GM23338 (cell line): ENCODE data around the gene DRAM1. TPM values are rescaled to one million over a fixed set of nuclear protein-coding genes. Genes with fewer than 3 reads are reported as not detected.

Experiments
- ATAC-seq: fragments of 200-7000 bp; cut with Tn5 transposase; 3 replicates; pipeline ENCODE4 v1.9.1; 2020
- DNase-seq: peaks from one replicate; pipeline ENCODE4 v3.0.0-alpha.2; 2015; ENCODE audit warnings: low spot score
- H2AFZ ChIP-seq: fragments of 200-600 bp; sonication (generic); 2 replicates; pipeline ENCODE4 v1.8.0; 2016; ENCODE audit warnings: antibody characterized with exemption, mild to moderate bottlenecking, moderate library complexity
- H3F3A ChIP-seq: fragments of 200-600 bp; sonication (generic); replicated peaks from 2 replicates; pipeline ENCODE4 v1.8.0; 2017; ENCODE audit warnings: antibody characterized with exemption, mixed run types, low read depth
- H3K27ac ChIP-seq: fragments of 200-600 bp; sonication (generic); 2 replicates; pipeline ENCODE4 v1.6.1; 2016; ENCODE audit warnings: low read depth
- H3K27me3 ChIP-seq: fragments of 200-600 bp; sonication (generic); 2 replicates; pipeline ENCODE4 v1.8.0; 2016; ENCODE audit warnings: mild to moderate bottlenecking, mixed run types, moderate library complexity; ENCODE audit not compliant: insufficient read depth
- H3K36me3 ChIP-seq: fragments of 200-600 bp; sonication (generic); 2 replicates; pipeline ENCODE4 v1.8.0; 2016; ENCODE audit warnings: mild to moderate bottlenecking; ENCODE audit not compliant: insufficient read depth
- H3K4me1 ChIP-seq: fragments of 200-600 bp; sonication (generic); 2 replicates; pipeline ENCODE4 v1.8.0; 2016; ENCODE audit warnings: mild to moderate bottlenecking, moderate library complexity; ENCODE audit not compliant: insufficient read depth
- H3K4me2 ChIP-seq: fragments of 200-600 bp; sonication (generic); 2 replicates; pipeline ENCODE4 v1.7.1; 2017; ENCODE audit warnings: mixed run types
- H3K4me3 ChIP-seq: fragments of 200-600 bp; sonication (generic); 2 replicates; pipeline ENCODE4 v1.6.1; 2016; ENCODE audit warnings: mixed run types
- H3K79me2 ChIP-seq: fragments of 200-600 bp; sonication (generic); replicated peaks from 2 replicates; pipeline ENCODE4 v1.8.0; 2017; ENCODE audit warnings: mild to moderate bottlenecking; ENCODE audit not compliant: insufficient read depth
- H3K9me2 ChIP-seq: fragments of 200-600 bp; sonication (generic); 2 replicates; pipeline ENCODE4 v1.8.0; 2017; ENCODE audit not compliant: insufficient read depth
- H4K20me1 ChIP-seq: fragments of 200-600 bp; sonication (generic); replicated peaks from 2 replicates; pipeline ENCODE4 v1.8.0; 2017; ENCODE audit warnings: mild to moderate bottlenecking; ENCODE audit not compliant: insufficient read depth
- H3K27ac Mint-ChIP-seq: 2 replicates; pipeline ENCODE4 v1.8.0; 2020; ENCODE audit warnings: inconsistent platforms, mild to moderate bottlenecking, moderate library complexity, mixed read lengths
- H3K27me3 Mint-ChIP-seq: 3 replicates; pipeline ENCODE4 v1.8.0; 2022; ENCODE audit warnings: low read depth, mild to moderate bottlenecking, moderate library complexity, mixed read lengths, inconsistent platforms; ENCODE audit not compliant: insufficient read depth, poor library complexity
- H3K36me3 Mint-ChIP-seq: 3 replicates; pipeline ENCODE4 v1.8.0; 2021; ENCODE audit warnings: low read depth, mild to moderate bottlenecking, inconsistent platforms, moderate library complexity, mixed read lengths
- H3K4me1 Mint-ChIP-seq: 3 replicates; pipeline ENCODE4 v1.8.0; 2020; ENCODE audit warnings: mild to moderate bottlenecking, inconsistent platforms, mixed read lengths
- H3K4me3 Mint-ChIP-seq: 3 replicates; pipeline ENCODE4 v1.8.0; 2021; ENCODE audit warnings: moderate library complexity, mild to moderate bottlenecking, inconsistent platforms, mixed read lengths
- H3K9me3 Mint-ChIP-seq: 3 replicates; pipeline ENCODE4 v1.8.0; 2020; ENCODE audit warnings: moderate library complexity, mild to moderate bottlenecking, inconsistent platforms, mixed read lengths
- EZH2 ChIP-seq: fragments of 200-600 bp; sonication (generic); IDR thresholded peaks from one replicate; pipeline ENCODE4 v1.8.0; 2017; ENCODE audit warnings: antibody characterized with exemption, mild to moderate bottlenecking, low read depth; ENCODE audit not compliant: unreplicated experiment
- EZH2phosphoT487 ChIP-seq: fragments of 200-600 bp; sonication (generic); IDR thresholded peaks from one replicate; pipeline ENCODE4 v1.8.1; 2018; ENCODE audit warnings: antibody characterized with exemption; ENCODE audit not compliant: unreplicated experiment
- JUNB ChIP-seq: IDR thresholded peaks from one replicate; pipeline ENCODE4 v1.6.1; 2016; ENCODE audit warnings: antibody characterized with exemption; ENCODE audit not compliant: unreplicated experiment
- NANOG ChIP-seq: IDR thresholded peaks from 2 replicates; pipeline ENCODE4 v1.6.1; 2016; ENCODE audit warnings: antibody characterized with exemption, borderline replicate concordance
- STAT1 ChIP-seq: IDR thresholded peaks from one replicate; pipeline ENCODE4 v1.6.1; 2016; ENCODE audit warnings: antibody characterized with exemption; ENCODE audit not compliant: unreplicated experiment
- ZNF114 ChIP-seq: fragments of 250-450 bp; sonication (Bioruptor Pico); IDR thresholded peaks from 2 replicates; pipeline ENCODE4 v1.5.0; 2020; ENCODE audit warnings: mild to moderate bottlenecking, moderate library complexity
- ZNF331 ChIP-seq: fragments of 250-450 bp; sonication (Bioruptor Pico); IDR thresholded peaks from 2 replicates; pipeline ENCODE4 v1.5.0; 2020; ENCODE audit warnings: low read depth, mild to moderate bottlenecking, moderate library complexity
- polyA plus RNA-seq: library from polyadenylated mRNA; unstranded; fragments of >200 nt; fragmentation: Nextera tagmentation; extraction: Ambion mirVana; gene quantifications from 2 replicates; pipeline ENCODE4 v1.2.1, GENCODE V29; 2016
- total RNA-seq: library from RNA; depleted of rRNA; stranded (reverse); fragments of >200 nt; shearing (Covaris generic); gene quantifications from 2 replicates; pipeline ENCODE4 v1.2.3, GENCODE V29; 2014
- TF ChIP-seq, protein P1 (sequence below): IDR thresholded peaks from 2 replicates; pipeline ENCODE4 v1.6.1; 2016; ENCODE audit warnings: antibody characterized with exemption
- TF ChIP-seq, protein P2 (sequence below), 2 experiments: fragments of 200-600 bp in 1 of 2; sonication (generic) in 1 of 2; conservative IDR thresholded peaks; 2 replicates each; pipeline versions ENCODE4 v1.5.1 to v1.6.1; 2016 to 2017; ENCODE audit warnings: antibody characterized with exemption in 2 of 2, low read depth in 2 of 2, mild to moderate bottlenecking in 2 of 2, moderate library complexity in 1 of 2
- TF ChIP-seq, protein P3 (sequence below): fragments of 250-450 bp; sonication (Bioruptor Pico); IDR thresholded peaks from 2 replicates; pipeline ENCODE4 v1.5.0; 2020; ENCODE audit warnings: mild to moderate bottlenecking, moderate library complexity
- TF ChIP-seq, protein P4 (sequence below): IDR thresholded peaks from one replicate; pipeline ENCODE4 v1.6.1; 2018; ENCODE audit warnings: antibody characterized with exemption; ENCODE audit not compliant: unreplicated experiment

The DRAM1 gene
- total and polyA plus RNA-seq, 2 experiments from 2014 or later: 5.7 to 8.5 TPM

DNA sequence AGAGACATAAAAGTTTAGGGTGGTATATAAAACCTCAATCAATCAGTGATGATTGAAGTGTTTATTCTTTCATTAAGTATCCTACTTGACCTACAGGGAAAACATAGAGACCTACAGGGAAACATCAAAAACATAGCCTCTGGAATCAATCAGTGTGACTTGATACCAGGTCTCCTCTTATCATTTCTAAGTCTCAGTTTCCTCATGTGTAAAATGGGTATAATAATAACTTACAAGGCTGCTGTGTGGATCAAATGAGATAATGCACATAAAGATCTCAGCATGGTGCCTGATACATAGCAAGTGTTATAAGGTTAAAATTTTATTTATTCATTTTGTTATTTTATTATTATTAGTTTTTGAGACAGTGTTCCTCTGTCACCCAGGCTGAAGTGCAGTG is 24.4 kb upstream of the DRAM1 start:
- H3K4me1 ChIP-seq: no peaks in the 10 kb centered on the region
- TF ChIP-seq JUNB: no peak
- TF ChIP-seq NANOG: no peak
- TF ChIP-seq, protein P1, sequence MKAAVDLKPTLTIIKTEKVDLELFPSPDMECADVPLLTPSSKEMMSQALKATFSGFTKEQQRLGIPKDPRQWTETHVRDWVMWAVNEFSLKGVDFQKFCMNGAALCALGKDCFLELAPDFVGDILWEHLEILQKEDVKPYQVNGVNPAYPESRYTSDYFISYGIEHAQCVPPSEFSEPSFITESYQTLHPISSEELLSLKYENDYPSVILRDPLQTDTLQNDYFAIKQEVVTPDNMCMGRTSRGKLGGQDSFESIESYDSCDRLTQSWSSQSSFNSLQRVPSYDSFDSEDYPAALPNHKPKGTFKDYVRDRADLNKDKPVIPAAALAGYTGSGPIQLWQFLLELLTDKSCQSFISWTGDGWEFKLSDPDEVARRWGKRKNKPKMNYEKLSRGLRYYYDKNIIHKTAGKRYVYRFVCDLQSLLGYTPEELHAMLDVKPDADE: no peak
- TF ChIP-seq, protein P2, sequence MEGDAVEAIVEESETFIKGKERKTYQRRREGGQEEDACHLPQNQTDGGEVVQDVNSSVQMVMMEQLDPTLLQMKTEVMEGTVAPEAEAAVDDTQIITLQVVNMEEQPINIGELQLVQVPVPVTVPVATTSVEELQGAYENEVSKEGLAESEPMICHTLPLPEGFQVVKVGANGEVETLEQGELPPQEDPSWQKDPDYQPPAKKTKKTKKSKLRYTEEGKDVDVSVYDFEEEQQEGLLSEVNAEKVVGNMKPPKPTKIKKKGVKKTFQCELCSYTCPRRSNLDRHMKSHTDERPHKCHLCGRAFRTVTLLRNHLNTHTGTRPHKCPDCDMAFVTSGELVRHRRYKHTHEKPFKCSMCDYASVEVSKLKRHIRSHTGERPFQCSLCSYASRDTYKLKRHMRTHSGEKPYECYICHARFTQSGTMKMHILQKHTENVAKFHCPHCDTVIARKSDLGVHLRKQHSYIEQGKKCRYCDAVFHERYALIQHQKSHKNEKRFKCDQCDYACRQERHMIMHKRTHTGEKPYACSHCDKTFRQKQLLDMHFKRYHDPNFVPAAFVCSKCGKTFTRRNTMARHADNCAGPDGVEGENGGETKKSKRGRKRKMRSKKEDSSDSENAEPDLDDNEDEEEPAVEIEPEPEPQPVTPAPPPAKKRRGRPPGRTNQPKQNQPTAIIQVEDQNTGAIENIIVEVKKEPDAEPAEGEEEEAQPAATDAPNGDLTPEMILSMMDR (conservative IDR thresholded peaks at IDR 0.05; ENCODE audit: low read depth in 2 of 2): no peak
- TF ChIP-seq EZH2: no peak
- TF ChIP-seq, protein P3, sequence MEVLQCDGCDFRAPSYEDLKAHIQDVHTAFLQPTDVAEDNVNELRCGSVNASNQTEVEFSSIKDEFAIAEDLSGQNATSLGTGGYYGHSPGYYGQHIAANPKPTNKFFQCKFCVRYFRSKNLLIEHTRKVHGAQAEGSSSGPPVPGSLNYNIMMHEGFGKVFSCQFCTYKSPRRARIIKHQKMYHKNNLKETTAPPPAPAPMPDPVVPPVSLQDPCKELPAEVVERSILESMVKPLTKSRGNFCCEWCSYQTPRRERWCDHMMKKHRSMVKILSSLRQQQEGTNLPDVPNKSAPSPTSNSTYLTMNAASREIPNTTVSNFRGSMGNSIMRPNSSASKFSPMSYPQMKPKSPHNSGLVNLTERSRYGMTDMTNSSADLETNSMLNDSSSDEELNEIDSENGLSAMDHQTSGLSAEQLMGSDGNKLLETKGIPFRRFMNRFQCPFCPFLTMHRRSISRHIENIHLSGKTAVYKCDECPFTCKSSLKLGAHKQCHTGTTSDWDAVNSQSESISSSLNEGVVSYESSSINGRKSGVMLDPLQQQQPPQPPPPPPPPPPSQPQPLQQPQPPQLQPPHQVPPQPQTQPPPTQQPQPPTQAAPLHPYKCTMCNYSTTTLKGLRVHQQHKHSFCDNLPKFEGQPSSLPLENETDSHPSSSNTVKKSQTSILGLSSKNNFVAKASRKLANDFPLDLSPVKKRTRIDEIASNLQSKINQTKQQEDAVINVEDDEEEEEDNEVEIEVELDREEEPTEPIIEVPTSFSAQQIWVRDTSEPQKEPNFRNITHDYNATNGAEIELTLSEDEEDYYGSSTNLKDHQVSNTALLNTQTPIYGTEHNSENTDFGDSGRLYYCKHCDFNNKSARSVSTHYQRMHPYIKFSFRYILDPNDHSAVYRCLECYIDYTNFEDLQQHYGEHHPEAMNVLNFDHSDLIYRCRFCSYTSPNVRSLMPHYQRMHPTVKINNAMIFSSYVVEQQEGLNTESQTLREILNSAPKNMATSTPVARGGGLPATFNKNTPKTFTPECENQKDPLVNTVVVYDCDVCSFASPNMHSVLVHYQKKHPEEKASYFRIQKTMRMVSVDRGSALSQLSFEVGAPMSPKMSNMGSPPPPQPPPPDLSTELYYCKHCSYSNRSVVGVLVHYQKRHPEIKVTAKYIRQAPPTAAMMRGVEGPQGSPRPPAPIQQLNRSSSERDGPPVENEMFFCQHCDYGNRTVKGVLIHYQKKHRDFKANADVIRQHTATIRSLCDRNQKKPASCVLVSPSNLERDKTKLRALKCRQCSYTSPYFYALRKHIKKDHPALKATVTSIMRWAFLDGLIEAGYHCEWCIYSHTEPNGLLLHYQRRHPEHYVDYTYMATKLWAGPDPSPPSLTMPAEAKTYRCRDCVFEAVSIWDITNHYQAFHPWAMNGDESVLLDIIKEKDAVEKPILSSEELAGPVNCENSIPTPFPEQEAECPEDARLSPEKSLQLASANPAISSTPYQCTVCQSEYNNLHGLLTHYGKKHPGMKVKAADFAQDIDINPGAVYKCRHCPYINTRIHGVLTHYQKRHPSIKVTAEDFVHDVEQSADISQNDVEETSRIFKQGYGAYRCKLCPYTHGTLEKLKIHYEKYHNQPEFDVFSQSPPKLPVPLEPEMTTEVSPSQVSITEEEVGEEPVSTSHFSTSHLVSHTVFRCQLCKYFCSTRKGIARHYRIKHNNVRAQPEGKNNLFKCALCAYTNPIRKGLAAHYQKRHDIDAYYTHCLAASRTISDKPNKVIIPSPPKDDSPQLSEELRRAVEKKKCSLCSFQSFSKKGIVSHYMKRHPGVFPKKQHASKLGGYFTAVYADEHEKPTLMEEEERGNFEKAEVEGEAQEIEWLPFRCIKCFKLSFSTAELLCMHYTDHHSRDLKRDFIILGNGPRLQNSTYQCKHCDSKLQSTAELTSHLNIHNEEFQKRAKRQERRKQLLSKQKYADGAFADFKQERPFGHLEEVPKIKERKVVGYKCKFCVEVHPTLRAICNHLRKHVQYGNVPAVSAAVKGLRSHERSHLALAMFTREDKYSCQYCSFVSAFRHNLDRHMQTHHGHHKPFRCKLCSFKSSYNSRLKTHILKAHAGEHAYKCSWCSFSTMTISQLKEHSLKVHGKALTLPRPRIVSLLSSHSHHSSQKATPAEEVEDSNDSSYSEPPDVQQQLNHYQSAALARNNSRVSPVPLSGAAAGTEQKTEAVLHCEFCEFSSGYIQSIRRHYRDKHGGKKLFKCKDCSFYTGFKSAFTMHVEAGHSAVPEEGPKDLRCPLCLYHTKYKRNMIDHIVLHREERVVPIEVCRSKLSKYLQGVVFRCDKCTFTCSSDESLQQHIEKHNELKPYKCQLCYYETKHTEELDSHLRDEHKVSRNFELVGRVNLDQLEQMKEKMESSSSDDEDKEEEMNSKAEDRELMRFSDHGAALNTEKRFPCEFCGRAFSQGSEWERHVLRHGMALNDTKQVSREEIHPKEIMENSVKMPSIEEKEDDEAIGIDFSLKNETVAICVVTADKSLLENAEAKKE: no peak
- no peak for TF ChIP-seq EZH2phosphoT487
- no peak for TF ChIP-seq ZNF114 (CRISPR knock-in tag)
- TF ChIP-seq ZNF331 (CRISPR knock-in tag): no peak
- no peak for TF ChIP-seq STAT1
- TF ChIP-seq, protein P4, sequence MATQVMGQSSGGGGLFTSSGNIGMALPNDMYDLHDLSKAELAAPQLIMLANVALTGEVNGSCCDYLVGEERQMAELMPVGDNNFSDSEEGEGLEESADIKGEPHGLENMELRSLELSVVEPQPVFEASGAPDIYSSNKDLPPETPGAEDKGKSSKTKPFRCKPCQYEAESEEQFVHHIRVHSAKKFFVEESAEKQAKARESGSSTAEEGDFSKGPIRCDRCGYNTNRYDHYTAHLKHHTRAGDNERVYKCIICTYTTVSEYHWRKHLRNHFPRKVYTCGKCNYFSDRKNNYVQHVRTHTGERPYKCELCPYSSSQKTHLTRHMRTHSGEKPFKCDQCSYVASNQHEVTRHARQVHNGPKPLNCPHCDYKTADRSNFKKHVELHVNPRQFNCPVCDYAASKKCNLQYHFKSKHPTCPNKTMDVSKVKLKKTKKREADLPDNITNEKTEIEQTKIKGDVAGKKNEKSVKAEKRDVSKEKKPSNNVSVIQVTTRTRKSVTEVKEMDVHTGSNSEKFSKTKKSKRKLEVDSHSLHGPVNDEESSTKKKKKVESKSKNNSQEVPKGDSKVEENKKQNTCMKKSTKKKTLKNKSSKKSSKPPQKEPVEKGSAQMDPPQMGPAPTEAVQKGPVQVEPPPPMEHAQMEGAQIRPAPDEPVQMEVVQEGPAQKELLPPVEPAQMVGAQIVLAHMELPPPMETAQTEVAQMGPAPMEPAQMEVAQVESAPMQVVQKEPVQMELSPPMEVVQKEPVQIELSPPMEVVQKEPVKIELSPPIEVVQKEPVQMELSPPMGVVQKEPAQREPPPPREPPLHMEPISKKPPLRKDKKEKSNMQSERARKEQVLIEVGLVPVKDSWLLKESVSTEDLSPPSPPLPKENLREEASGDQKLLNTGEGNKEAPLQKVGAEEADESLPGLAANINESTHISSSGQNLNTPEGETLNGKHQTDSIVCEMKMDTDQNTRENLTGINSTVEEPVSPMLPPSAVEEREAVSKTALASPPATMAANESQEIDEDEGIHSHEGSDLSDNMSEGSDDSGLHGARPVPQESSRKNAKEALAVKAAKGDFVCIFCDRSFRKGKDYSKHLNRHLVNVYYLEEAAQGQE: no peak

More for the DNA sequence above, 24.4 kb upstream of the DRAM1 start:
- Histone ChIP-seq H3K79me2 (no peaks in the 10 kb centered on the region), H3K4me2 (no peak overlapping the region), H3K27me3 (no peaks in the 10 kb centered on the region), H3F3A (no peaks in the 10 kb centered on the region), H4K20me1 (no peaks in the 10 kb centered on the region), H2AFZ (no peak overlapping the region), H3K36me3 (no peaks in the 10 kb centered on the region), H3K9me2 (no peaks in the 10 kb centered on the region), H3K27ac (no peak overlapping the region), H3K4me3 (no peak overlapping the region)
- Mint-ChIP-seq H3K27ac (no peak overlapping the region), H3K36me3 (no peaks in the 10 kb centered on the region), H3K4me1 (no peaks in the 10 kb centered on the region), H3K9me3 (no peaks in the 10 kb centered on the region), H3K4me3 (no peak overlapping the region), H3K27me3 (peaks cover 2% of the 10 kb centered on the region)
- no peak for ATAC-seq
- no peak for DNase-seq
